ENCODE data around the gene IL1F10. TPM values are rescaled to one million over a fixed set of nuclear protein-coding genes. Genes with fewer than 3 reads are reported as not detected.

The IL1F10 gene
- total and polyA plus RNA-seq, 2 of the 13 experiments (the other 11 are each of a cell fraction or from before 2014, with no cell fraction given) = not detected

DNA sequence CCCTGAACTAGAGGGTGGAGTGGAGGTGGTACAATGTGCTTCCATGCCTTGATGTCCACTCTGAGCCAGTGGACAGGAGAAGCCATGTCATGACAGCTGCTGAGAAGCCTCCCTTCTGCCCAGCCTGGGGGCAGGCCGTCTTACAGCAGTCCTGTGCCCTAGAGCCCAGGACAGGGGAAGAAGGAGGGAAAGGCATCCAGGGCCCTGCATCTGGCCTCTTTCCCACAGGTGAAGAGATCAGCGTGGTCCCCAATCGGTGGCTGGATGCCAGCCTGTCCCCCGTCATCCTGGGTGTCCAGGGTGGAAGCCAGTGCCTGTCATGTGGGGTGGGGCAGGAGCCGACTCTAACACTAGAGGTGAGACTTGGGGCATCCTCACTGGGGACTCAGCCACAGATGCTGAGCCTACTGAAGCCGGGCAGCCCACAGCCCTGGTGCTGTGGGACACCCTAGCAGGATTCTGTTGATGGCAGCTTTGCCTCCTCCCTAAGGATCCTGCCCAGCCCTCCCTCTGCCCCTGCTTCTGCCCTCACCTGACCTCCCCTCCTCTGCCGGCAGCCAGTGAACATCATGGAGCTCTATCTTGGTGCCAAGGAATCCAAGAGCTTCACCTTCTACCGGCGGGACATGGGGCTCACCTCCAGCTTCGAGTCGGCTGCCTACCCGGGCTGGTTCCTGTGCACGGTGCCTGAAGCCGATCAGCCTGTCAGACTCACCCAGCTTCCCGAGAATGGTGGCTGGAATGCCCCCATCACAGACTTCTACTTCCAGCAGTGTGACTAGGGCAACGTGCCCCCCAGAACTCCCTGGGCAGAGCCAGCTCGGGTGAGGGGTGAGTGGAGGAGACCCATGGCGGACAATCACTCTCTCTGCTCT, 5.6 kb upstream of the IL1F10 start:
- no TSS peak for BruUV-seq (replicated peaks)
- no peak; the same call in 1 of the 3 replicates for ATAC-seq
- intact Hi-C loops (cut with micrococcal nuclease; ENCODE audit: unreplicated experiment) = no loop called here
- DNase-seq (ENCODE audit: low spot score) = no peak
- H3K9ac ChIP-seq (ENCODE audit: insufficient read depth, low read depth, low read length) = no peak overlapping the region
- POLR2A ChIA-PET = no interaction called here
- H4K20me1 ChIP-seq (ENCODE audit: insufficient read depth, low read length) = no peaks in the 10 kb centered on the region
- in situ Hi-C loops (cut with HindIII; ENCODE audit: extremely low pct_ligation_motif_present, low pct_unique_long_range_greater_than_20kb) = no loop called here
- CTCF ChIA-PET (ENCODE audit: low intra/inter-chr PET ratio, low total read pairs) = no interaction called here
- no peaks in the 10 kb centered on the region for H3K9me3 ChIP-seq (ENCODE audit: low read length)
- 15% methylated on average over 16 of the region's 18 CpGs for WGBS (ENCODE audit: low lambda C conversion rate)
- no peak overlapping the region for H2AFZ ChIP-seq (ENCODE audit: low read length)
- FAIRE-seq = no peak
- no peak overlapping the region for H3K4me2 ChIP-seq (ENCODE audit: low read depth, low read length)
- H3K4me3 ChIP-seq (replicated peaks in 1 of 3; ENCODE audit: insufficient read depth in 1 of 3, low read depth in 2 of 3, low read length in 3 of 3) = no peak overlapping the region
- peaks cover 2 to 32% of the 10 kb centered on the region in 2 experiments; a peak in 4 of 5 replicates for H3K27me3 ChIP-seq (ENCODE audit: control insufficient read depth in 1 of 2, insufficient read depth in 2 of 2, low read length in 2 of 2)
- H3K36me3 ChIP-seq (replicated peaks in 1 of 2; ENCODE audit: control insufficient read depth in 1 of 2, insufficient read depth in 2 of 2, low read length in 2 of 2) = no peaks in the 10 kb centered on the region
- no peaks in the 10 kb centered on the region for H3K79me2 ChIP-seq (ENCODE audit: insufficient read depth, low read length)
- H3K4me1 ChIP-seq (ENCODE audit: insufficient read depth, low read length) = no peaks in the 10 kb centered on the region
- H3K27ac ChIP-seq (ENCODE audit: extremely low read length, insufficient read depth, low read length) = no peak overlapping the region
- no peak for TF ChIP-seq FOXJ3 (CRISPR knock-in tag; IDR thresholded peaks at IDR 0.05; ENCODE audit: borderline replicate concordance)
- TF ChIP-seq ZNF678 (CRISPR knock-in tag; IDR thresholded peaks at IDR 0.05) = no peak
- TF ChIP-seq WIZ (CRISPR knock-in tag; IDR thresholded peaks at IDR 0.05) = no peak
- no peak for TF ChIP-seq ZNF816 (CRISPR knock-in tag; IDR thresholded peaks at IDR 0.05; ENCODE audit: borderline replicate concordance)
- TF ChIP-seq, protein P1, sequence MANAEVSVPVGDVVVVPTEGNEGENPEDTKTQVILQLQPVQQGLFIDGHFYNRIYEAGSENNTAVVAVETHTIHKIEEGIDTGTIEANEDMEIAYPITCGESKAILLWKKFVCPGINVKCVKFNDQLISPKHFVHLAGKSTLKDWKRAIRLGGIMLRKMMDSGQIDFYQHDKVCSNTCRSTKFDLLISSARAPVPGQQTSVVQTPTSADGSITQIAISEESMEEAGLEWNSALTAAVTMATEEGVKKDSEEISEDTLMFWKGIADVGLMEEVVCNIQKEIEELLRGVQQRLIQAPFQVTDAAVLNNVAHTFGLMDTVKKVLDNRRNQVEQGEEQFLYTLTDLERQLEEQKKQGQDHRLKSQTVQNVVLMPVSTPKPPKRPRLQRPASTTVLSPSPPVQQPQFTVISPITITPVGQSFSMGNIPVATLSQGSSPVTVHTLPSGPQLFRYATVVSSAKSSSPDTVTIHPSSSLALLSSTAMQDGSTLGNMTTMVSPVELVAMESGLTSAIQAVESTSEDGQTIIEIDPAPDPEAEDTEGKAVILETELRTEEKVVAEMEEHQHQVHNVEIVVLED (CRISPR knock-in tag; IDR thresholded peaks at IDR 0.05; ENCODE audit: borderline replicate concordance) = no peak
- TF ChIP-seq, protein P2, sequence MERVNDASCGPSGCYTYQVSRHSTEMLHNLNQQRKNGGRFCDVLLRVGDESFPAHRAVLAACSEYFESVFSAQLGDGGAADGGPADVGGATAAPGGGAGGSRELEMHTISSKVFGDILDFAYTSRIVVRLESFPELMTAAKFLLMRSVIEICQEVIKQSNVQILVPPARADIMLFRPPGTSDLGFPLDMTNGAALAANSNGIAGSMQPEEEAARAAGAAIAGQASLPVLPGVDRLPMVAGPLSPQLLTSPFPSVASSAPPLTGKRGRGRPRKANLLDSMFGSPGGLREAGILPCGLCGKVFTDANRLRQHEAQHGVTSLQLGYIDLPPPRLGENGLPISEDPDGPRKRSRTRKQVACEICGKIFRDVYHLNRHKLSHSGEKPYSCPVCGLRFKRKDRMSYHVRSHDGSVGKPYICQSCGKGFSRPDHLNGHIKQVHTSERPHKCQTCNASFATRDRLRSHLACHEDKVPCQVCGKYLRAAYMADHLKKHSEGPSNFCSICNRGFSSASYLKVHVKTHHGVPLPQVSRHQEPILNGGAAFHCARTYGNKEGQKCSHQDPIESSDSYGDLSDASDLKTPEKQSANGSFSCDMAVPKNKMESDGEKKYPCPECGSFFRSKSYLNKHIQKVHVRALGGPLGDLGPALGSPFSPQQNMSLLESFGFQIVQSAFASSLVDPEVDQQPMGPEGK (CRISPR knock-in tag; IDR thresholded peaks at IDR 0.05) = no peak
- no peak for TF ChIP-seq PLRG1 (conservative IDR thresholded peaks at IDR 0.05)
- no peak for TF ChIP-seq NFYC (CRISPR knock-in tag; IDR thresholded peaks at IDR 0.05)
- TF ChIP-seq RELA (CRISPR knock-in tag; IDR thresholded peaks at IDR 0.05) = no peak
- no peak for TF ChIP-seq MTF2 (CRISPR knock-in tag; IDR thresholded peaks at IDR 0.05; ENCODE audit: borderline replicate concordance)
- no peak for TF ChIP-seq ZSCAN22 (CRISPR knock-in tag; IDR thresholded peaks at IDR 0.05)
- no peak for TF ChIP-seq ZNF720 (CRISPR knock-in tag; IDR thresholded peaks at IDR 0.05)
- TF ChIP-seq CHD4 (IDR thresholded peaks at IDR 0.05; ENCODE audit: borderline replicate concordance, low read length) = no peak
- TF ChIP-seq ZNF367 (CRISPR knock-in tag; IDR thresholded peaks at IDR 0.05; ENCODE audit: borderline replicate concordance) = no peak
- TF ChIP-seq, protein P3, sequence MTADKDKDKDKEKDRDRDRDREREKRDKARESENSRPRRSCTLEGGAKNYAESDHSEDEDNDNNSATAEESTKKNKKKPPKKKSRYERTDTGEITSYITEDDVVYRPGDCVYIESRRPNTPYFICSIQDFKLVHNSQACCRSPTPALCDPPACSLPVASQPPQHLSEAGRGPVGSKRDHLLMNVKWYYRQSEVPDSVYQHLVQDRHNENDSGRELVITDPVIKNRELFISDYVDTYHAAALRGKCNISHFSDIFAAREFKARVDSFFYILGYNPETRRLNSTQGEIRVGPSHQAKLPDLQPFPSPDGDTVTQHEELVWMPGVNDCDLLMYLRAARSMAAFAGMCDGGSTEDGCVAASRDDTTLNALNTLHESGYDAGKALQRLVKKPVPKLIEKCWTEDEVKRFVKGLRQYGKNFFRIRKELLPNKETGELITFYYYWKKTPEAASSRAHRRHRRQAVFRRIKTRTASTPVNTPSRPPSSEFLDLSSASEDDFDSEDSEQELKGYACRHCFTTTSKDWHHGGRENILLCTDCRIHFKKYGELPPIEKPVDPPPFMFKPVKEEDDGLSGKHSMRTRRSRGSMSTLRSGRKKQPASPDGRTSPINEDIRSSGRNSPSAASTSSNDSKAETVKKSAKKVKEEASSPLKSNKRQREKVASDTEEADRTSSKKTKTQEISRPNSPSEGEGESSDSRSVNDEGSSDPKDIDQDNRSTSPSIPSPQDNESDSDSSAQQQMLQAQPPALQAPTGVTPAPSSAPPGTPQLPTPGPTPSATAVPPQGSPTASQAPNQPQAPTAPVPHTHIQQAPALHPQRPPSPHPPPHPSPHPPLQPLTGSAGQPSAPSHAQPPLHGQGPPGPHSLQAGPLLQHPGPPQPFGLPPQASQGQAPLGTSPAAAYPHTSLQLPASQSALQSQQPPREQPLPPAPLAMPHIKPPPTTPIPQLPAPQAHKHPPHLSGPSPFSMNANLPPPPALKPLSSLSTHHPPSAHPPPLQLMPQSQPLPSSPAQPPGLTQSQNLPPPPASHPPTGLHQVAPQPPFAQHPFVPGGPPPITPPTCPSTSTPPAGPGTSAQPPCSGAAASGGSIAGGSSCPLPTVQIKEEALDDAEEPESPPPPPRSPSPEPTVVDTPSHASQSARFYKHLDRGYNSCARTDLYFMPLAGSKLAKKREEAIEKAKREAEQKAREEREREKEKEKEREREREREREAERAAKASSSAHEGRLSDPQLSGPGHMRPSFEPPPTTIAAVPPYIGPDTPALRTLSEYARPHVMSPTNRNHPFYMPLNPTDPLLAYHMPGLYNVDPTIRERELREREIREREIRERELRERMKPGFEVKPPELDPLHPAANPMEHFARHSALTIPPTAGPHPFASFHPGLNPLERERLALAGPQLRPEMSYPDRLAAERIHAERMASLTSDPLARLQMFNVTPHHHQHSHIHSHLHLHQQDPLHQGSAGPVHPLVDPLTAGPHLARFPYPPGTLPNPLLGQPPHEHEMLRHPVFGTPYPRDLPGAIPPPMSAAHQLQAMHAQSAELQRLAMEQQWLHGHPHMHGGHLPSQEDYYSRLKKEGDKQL (CRISPR knock-in tag; IDR thresholded peaks at IDR 0.05; ENCODE audit: low read depth) = no peak
- TF ChIP-seq CBFB (CRISPR knock-in tag; IDR thresholded peaks at IDR 0.05) = no peak

All from HepG2 (cell line).